ENCODE results near the gene ANKRD23. TPM values are rescaled to one million over a fixed set of nuclear protein-coding genes. Genes with fewer than 3 reads are reported as not detected.

The ANKRD23 gene
- total and polyA plus RNA-seq, 2 of the 13 experiments (the other 11 are each of a cell fraction or from before 2014, with no cell fraction given): 1.5 to 1.6 TPM

DNA sequence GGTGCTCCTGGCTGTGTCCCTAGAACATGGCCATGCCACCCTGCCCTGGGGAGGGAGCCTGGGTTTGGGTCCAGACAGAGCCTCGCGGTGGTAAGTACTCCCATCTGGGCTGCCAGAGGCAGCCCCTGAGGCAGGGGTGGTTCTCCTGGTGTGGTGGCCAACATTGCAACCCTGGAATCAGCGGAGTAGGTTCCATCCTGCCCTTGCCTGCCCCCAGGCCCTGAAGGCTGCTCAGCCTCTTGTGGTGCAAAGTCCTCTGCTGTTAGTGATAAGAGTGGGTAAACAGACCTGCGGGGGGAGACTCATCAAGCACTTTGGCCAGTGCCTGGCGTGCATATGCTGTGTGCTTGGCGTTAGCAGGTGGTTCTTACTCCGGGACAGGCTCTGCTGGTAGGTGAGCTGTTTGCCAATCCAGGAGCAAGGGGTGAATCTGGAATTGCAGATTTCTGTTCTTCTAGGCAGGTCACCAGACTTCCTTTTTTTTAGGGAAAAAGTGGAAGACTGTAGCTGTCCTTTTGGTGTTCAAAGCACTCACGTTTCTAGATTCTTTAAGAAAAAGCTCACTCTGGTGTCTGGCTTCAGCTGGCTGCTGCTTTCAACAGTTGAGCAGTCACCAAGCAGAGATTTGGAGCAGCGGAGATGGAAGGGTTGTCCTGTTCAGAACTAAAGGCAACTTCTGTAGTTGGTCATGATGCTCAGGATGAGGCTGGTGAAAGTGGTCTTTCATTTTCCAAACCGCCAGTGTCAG is 24.5 kb downstream of the ANKRD23 start (continued):
- TF ChIP-seq FOXO1 (CRISPR knock-in tag; IDR thresholded peaks at IDR 0.05) (peak; percentile 100), SIN3A (IDR thresholded peaks at IDR 0.05; ENCODE audit: borderline replicate concordance, low read depth, low read length) (peak; percentile 94; the same call in 1 of the 2 replicates), HOXD1 (CRISPR knock-in tag; IDR thresholded peaks at IDR 0.05) (peak; percentile 96), ZNF782 (CRISPR knock-in tag; IDR thresholded peaks at IDR 0.05; ENCODE audit: borderline replicate concordance) (peak; percentile 48; the same call in 1 of the 2 replicates), MAFK (conservative IDR thresholded peaks at IDR 0.05 in 1 of 2, IDR thresholded peaks at IDR 0.05 in 1 of 2; ENCODE audit: low read length in 2 of 2) (0 out of 4 replicates have a peak, but pooled peaks of 1 of the 2 experiments have one; percentile 7), ZNF333 (CRISPR knock-in tag; IDR thresholded peaks at IDR 0.05; ENCODE audit: borderline replicate concordance) (no peak; the same call in 1 of the 2 replicates), HMG20A (CRISPR knock-in tag; IDR thresholded peaks at IDR 0.05; ENCODE audit: borderline replicate concordance) (peak; percentile 93), FOXA3 (CRISPR knock-in tag; IDR thresholded peaks at IDR 0.05) (peak; percentile 99), ZNF839 (CRISPR knock-in tag; IDR thresholded peaks at IDR 0.05; ENCODE audit: borderline replicate concordance) (no peak; the same call in 1 of the 2 replicates), ZNF776 (CRISPR knock-in tag; IDR thresholded peaks at IDR 0.05) (no peak), CBX5 (CRISPR knock-in tag; IDR thresholded peaks at IDR 0.05; ENCODE audit: borderline replicate concordance) (peak; percentile 96), MIXL1 (CRISPR knock-in tag; IDR thresholded peaks at IDR 0.05) (peak; percentile 93), IKZF1 (IDR thresholded peaks at IDR 0.05) (no peak), POLR2G (IDR thresholded peaks at IDR 0.05; ENCODE audit: low read depth, low read length) (peak; percentile 58; the same call in 1 of the 2 replicates), MIER2 (CRISPR knock-in tag; IDR thresholded peaks at IDR 0.05) (peak; percentile 85), HNRNPLL (IDR thresholded peaks at IDR 0.05; ENCODE audit: low read depth, low read length, poor library complexity, severe bottlenecking) (peak; percentile 47), FIP1L1 (IDR thresholded peaks at IDR 0.05; ENCODE audit: borderline replicate concordance, insufficient read depth, low read depth, low read length) (0 out of 2 replicates have a peak, but pooled peaks have one; percentile 57), ZSCAN30 (CRISPR knock-in tag; IDR thresholded peaks at IDR 0.05) (peak; percentile 97)
- TF ChIP-seq, protein P1, sequence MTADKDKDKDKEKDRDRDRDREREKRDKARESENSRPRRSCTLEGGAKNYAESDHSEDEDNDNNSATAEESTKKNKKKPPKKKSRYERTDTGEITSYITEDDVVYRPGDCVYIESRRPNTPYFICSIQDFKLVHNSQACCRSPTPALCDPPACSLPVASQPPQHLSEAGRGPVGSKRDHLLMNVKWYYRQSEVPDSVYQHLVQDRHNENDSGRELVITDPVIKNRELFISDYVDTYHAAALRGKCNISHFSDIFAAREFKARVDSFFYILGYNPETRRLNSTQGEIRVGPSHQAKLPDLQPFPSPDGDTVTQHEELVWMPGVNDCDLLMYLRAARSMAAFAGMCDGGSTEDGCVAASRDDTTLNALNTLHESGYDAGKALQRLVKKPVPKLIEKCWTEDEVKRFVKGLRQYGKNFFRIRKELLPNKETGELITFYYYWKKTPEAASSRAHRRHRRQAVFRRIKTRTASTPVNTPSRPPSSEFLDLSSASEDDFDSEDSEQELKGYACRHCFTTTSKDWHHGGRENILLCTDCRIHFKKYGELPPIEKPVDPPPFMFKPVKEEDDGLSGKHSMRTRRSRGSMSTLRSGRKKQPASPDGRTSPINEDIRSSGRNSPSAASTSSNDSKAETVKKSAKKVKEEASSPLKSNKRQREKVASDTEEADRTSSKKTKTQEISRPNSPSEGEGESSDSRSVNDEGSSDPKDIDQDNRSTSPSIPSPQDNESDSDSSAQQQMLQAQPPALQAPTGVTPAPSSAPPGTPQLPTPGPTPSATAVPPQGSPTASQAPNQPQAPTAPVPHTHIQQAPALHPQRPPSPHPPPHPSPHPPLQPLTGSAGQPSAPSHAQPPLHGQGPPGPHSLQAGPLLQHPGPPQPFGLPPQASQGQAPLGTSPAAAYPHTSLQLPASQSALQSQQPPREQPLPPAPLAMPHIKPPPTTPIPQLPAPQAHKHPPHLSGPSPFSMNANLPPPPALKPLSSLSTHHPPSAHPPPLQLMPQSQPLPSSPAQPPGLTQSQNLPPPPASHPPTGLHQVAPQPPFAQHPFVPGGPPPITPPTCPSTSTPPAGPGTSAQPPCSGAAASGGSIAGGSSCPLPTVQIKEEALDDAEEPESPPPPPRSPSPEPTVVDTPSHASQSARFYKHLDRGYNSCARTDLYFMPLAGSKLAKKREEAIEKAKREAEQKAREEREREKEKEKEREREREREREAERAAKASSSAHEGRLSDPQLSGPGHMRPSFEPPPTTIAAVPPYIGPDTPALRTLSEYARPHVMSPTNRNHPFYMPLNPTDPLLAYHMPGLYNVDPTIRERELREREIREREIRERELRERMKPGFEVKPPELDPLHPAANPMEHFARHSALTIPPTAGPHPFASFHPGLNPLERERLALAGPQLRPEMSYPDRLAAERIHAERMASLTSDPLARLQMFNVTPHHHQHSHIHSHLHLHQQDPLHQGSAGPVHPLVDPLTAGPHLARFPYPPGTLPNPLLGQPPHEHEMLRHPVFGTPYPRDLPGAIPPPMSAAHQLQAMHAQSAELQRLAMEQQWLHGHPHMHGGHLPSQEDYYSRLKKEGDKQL (CRISPR knock-in tag; IDR thresholded peaks at IDR 0.05; ENCODE audit: low read depth): peak; percentile 79
- TF ChIP-seq, protein P2, sequence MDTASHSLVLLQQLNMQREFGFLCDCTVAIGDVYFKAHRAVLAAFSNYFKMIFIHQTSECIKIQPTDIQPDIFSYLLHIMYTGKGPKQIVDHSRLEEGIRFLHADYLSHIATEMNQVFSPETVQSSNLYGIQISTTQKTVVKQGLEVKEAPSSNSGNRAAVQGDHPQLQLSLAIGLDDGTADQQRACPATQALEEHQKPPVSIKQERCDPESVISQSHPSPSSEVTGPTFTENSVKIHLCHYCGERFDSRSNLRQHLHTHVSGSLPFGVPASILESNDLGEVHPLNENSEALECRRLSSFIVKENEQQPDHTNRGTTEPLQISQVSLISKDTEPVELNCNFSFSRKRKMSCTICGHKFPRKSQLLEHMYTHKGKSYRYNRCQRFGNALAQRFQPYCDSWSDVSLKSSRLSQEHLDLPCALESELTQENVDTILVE (CRISPR knock-in tag; IDR thresholded peaks at IDR 0.05): peak; percentile 82
- TF ChIP-seq, protein P3, sequence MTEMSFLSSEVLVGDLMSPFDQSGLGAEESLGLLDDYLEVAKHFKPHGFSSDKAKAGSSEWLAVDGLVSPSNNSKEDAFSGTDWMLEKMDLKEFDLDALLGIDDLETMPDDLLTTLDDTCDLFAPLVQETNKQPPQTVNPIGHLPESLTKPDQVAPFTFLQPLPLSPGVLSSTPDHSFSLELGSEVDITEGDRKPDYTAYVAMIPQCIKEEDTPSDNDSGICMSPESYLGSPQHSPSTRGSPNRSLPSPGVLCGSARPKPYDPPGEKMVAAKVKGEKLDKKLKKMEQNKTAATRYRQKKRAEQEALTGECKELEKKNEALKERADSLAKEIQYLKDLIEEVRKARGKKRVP (CRISPR knock-in tag; IDR thresholded peaks at IDR 0.05): 0 out of 4 replicates have a peak, but pooled peaks of 1 of the 2 experiments have one; percentile 59
- TF ChIP-seq, protein P4, sequence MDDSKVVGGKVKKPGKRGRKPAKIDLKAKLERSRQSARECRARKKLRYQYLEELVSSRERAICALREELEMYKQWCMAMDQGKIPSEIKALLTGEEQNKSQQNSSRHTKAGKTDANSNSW (CRISPR knock-in tag; IDR thresholded peaks at IDR 0.05; ENCODE audit: borderline replicate concordance): no peak

Measured in HepG2 (cell line).